GM04503 (cell line): Measurements from ENCODE around the gene PKDCC.
"Not testable (repeated sequence)": the region's sequence is repeated elsewhere in the genome, so short reads cannot be mapped to it uniquely, and the experiment has no call there.

Experiments
- DNase-seq: peaks from one replicate; pipeline ENCODE4 v3.0.0-alpha.2; 2012; ENCODE audit warnings: low read depth

The PKDCC gene

GRCh38 chr2:42065753-42066152 is 17.9 kb downstream of the PKDCC start:
- not testable (repeated sequence) for DNase-seq

GRCh38 chr2:42067001-42067400 is 19.2 kb downstream of the PKDCC start:
- DNase-seq = not testable (repeated sequence)

GRCh38 chr2:42067521-42067920 is 19.7 kb downstream of the PKDCC start:
- DNase-seq = no peak

- no peak for DNase-seq
Observed at GRCh38 chr2:42068571-42069178, 20.9 kb downstream of the PKDCC start.

GRCh38 chr2:42069568-42069967 is 21.7 kb downstream of the PKDCC start:
- no peak for DNase-seq

GRCh38 chr2:42071791-42072190 is 24.0 kb downstream of the PKDCC start:
- no peak for DNase-seq

GRCh38 chr2:42072349-42073118 is 24.7 kb downstream of the PKDCC start:
- no peak for DNase-seq

- DNase-seq = no peak
Observed at GRCh38 chr2:42073739-42074503, 26.1 kb downstream of the PKDCC start.

- DNase-seq = no peak
Observed at GRCh38 chr2:42074661-42075060, 26.8 kb downstream of the PKDCC start.

GRCh38 chr2:42076357-42077225 is 28.8 kb downstream of the PKDCC start:
- DNase-seq = no peak

- no peak for DNase-seq
Observed at GRCh38 chr2:42077343-42077742, 29.5 kb downstream of the PKDCC start.

GRCh38 chr2:42079737-42080287 is 32.0 kb downstream of the PKDCC start:
- no peak for DNase-seq

- not testable (repeated sequence) for DNase-seq
Observed at GRCh38 chr2:42081151-42081550, 33.3 kb downstream of the PKDCC start.

GRCh38 chr2:42082016-42082415 is 34.2 kb downstream of the PKDCC start:
- DNase-seq = no peak

- DNase-seq = no peak
Observed at GRCh38 chr2:42084231-42084671, 36.4 kb downstream of the PKDCC start.

- DNase-seq = not testable (repeated sequence)
Observed at GRCh38 chr2:42085070-42085469, 37.2 kb downstream of the PKDCC start.

- DNase-seq = no peak
Observed at GRCh38 chr2:42085706-42086487, 38.1 kb downstream of the PKDCC start.

GRCh38 chr2:42086500-42086953 is 38.7 kb downstream of the PKDCC start:
- no peak for DNase-seq

GRCh38 chr2:42087137-42087856 is 39.5 kb downstream of the PKDCC start:
- no peak for DNase-seq

GRCh38 chr2:42087857-42088195 is 40.0 kb downstream of the PKDCC start:
- DNase-seq = no peak
